Measurements from ENCODE around the gene TMEM107.
"Not testable (repeated sequence)": the region's sequence is repeated elsewhere in the genome, so short reads cannot be mapped to it uniquely, and the experiment has no call there.

TMEM107 gene

DNA sequence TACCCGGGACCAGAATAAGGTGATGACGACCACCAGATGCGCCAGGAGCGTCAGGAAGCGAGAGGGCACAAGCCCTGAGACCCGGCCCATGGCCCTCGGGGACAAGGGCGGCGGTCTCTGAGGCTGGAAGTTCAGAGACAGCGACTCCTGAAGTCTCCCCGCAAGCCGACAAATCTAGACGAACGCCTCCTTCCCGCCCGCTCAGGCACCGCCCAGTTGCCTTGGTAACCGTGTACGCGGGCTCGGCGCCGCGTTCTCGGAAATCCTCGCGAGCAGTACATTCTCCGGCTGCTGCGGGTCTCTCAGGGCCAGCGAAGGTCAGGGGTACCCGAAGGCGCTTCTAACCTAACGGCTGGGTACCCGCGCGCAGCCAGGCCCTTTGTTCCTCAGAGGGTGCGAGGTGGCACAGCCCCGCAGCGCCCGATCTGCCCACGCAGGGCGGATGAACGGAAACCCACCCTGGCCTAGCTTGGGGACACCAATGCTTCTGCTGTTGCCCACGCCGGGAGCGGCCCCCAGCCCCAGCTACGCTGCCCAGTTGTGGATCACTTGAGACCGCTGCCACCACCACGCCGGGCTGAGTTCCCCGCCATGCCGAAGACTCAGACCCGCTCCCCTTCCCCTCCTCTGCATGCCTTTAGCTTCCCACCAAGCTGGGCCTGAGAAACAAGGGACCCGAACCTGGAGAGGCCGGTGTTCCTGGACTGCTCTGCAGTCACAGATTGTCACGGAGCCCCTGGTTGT is at the start of gene TMEM107:
TSS of gene TMEM107 (minus strand) at position 184 of the 744 bp plus-strand sequence. CDS start at position 90, 94 bp downstream.
- DNase-seq (ENCODE audit: low read depth), result peak; percentile 77

DNA sequence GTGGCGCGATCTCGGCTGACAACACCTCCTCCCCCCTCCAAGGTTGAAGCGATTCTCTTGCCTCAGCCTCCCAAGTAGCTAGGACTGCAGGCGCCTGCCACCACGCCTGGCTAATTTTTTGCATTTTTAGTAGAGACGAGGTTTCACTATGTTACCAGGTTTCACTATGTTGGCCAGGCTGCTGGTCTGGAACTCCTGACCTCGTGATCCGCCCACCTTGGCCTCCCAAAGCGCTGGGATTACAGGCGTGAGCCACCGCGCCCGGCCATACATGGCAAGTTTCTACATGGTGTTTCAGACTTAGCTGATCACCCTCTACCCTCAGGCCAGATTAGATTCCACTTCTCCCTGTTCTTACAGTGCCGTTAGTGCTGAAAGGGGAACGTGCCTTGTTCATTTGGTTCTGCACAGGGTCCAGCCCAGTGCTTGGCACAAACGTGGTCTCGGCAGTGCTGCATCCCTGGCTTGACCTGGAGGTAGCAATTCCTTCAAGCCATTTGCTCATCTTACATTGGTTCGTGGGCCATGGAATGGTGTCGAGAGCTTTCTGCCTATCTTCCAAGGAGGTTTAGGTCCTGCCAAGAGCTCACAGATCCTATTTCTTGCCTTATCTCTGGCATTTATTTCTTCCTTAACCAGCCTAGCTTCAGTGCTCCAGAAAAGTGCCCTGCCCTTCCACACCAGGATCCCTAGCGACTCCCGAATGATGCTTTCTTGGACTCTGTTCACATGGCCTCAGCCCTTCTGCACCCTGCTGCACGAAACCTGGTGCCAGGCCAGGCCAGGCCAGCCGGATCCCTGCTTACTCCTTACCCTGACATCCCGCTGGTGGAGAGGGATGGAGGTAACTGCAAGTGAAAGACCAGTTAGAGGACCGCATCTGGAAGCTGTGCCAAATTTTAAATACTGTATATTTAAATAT is 49.0 kb upstream of the TMEM107 start:
- no peak for DNase-seq (ENCODE audit: low read depth)

DNA sequence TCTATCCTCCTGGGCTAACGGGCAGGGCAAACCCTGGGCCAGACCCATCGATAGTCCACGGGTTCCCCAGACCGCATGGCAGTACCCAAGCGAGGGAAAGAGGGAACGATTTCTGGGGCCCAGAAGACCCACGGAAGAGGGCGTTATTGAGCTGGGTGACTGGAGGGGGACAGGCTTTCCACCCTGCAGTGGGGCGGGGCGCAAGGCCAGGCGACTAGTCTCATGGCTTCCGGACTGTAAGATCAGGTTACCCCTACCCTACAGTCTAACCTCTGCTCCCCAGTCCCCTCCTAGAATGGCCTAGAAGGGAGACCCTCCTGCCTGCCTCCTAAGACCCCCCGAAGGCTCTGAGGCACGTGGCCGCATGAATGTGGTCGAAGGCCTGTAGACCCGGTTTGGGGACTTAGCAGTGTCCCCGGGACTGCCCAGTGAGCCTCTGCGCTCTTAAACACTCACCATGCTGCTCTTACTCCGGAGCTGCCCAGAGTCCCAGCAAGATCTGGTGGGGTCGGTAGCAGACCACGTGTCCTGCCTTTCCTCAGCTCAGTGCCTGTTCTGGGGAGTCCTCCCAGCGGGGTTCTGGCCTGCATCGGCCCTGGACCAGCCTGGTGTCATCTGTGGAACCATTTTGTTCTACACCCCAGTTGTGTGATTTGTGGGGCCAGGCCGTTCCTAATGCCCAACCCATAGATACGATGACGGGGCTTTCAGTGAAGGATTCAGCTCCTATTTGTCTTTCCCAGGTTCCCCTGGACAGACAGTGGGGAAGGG is 47.4 kb upstream of the TMEM107 start:
- peak; percentile 63 for DNase-seq (ENCODE audit: low read depth)

DNA sequence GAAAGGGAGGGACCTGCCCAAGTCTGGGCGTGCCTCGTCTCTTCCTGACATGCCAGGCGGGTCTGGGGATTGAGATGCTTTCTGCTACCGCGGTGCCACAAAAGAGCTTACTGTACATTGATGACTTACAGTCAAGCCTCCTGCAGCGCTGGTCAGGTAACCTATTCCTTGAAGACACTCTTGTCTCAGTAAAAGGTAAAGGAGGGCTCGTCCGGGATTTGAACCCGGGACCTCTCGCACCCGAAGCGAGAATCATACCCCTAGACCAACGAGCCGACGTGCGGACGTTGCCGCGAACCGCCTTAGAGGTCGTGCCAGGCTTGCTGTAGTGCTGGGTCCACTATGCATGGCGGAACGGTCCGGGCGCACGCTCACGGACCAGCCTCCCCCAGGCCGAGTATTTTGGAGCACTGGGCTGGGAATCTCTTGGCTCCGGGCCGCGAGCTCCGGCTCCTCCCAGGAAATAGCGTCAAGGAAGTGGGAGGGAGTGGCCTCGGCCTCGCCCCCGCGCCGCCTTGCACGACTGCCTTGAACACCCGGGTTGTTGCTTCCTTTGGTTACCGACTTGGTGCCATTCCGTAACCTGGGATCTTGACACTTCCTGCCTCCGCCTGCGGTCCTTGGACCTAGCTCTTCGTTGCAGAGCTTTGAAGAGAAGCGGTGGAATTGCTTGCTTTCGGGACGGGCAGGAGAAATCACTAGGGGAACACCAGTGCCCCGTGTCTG is 46.6 kb upstream of the TMEM107 start:
- peak; percentile 96 for DNase-seq (ENCODE audit: low read depth)

DNA sequence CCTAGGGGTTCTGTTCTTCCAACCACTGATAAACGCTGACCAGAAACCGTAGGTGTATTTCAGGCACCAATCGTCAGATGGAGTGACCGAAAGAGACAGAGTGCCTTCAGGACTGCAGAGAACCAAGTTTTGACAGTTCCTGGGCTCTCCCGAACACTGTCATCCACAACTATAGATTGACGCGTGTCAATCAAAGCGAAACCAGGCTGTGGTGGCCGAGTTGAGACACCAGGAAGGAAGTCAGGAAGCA is 46.1 kb upstream of the TMEM107 start:
- DNase-seq (ENCODE audit: low read depth), result no peak

DNA sequence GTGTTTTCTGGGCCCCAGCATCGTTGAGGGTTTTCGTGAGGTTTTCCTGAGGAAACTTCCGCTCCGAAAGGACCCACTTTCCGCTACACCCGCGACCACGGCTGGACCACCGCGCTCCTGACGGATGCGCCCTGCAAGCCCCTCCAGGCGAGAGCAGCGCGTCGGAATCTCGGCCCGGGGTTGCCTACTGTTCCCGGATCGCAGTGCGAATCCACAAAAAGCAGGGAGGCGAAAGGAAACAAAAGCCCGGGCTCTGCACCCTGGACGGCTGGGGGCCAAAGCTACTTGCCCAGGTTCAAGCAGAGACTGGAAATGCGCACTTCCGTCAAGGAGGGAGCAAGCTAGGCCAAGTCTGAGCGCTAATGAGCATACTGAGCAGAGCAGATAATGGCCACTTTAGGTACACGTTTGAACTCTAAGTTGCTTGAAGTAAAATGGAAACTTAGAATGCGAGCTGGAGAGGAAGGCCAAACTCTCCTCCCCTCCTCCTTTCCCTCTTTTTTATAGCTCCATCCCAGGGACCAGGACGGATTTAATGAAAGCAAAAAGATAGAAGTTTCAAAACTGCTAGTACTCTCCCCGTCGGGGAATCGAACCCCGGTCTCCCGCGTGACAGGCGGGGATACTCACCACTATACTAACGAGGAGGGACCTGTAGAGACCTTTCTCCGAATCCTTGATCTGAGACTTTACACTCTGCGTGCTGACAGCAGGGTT is 45.6 kb upstream of the TMEM107 start:
- peak; percentile 89 for DNase-seq (ENCODE audit: low read depth)

DNA sequence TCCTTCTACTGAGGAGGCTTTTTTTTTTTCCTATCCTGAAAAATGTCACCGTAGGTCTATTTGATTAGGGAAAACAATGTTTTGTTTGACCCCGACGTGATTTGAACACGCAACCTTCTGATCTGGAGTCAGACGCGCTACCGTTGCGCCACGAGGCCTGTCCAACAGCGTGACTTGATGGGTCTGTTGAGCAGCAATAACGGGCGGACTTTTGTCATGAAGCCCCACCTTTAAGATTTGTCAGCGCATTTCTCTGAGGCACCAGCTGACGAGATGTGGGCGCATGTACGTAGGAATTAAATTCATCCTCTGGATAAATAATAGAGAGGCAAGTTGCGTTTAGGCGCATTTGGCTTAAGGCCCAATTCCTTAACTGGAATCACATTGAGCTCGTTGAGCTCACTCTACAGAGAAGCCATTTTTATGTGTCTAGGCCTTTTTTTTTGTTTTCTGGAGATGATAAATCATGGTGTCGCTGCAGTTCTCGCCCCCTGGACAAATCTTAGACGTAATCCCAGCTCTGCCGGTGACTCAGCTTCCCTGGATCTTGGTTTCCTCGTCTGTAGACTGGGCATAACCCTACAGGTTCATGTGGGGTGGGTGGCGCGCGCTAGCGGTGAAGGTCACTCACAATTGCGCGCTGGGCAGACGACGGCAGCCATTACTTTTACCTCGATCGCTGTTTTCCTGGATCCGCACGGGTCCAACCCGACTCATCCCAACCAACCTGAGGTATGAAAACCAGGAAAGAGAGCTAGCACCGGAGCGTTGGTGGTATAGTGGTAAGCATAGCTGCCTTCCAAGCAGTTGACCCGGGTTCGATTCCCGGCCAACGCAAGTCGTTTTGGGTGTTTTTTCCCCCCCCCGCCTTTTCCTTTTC is 44.8 kb upstream of the TMEM107 start:
- DNase-seq (ENCODE audit: low read depth), result peak; percentile 90

DNA sequence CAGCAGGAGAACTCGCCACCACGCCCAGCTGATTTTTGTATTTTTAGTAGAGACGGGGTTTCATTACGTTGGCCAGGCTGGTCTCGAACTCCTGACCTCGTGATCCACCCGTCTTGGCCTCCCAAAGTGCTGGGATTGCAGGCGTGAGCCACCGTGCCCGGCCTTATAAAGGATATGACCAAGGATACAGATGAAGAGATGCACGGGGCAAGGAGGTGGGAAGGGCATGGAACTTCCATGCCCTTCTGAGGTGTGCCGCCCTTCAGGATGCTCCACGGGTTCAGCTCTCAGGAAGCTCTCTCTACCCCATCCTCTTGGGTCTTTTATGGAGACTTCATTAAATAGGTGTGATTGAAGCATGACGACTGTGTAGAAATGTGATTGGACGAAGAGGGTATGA is 37.8 kb upstream of the TMEM107 start:
- not testable (repeated sequence) for DNase-seq (ENCODE audit: low read depth)

DNA sequence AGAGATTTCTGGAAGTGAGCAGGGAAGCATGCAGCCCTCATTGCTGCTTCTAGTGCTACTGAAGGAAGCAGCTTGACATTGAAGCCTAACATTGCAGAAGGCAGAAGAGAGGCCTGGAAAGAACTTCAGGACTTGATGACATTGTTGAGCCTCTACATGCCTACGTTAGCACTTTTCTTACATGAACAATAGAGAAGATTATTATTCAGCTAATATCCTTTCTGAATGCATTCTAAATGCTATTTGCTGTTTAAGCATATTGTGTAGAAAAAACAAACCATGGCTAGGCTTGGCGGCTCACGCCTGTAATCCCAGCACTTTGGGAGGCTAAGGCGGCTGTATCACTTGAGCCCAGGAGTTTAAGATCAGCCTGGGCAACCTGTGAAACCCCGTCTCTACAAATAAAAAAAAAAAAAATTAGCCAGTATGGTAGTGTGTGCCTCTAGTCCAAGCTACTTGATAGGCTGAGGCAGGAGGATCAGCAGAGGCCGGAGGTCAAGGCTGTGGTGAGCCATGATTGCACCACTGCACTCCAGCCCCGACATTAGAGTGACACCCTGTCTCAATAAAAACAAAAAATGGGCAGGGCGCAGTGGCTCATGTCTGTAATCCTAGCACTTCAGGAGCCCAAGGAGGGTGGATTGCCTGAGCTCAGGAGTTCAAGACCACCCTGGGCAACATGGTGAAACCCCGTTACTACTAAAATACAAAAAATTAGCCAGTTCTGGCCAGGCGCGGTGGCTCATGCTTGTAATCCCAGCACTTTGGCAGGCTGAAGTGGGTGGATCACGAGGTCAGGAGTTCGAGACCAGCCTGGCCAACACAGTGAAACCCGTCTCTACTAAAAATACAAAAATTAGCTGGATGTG is 36.4 kb upstream of the TMEM107 start:
- DNase-seq (ENCODE audit: low read depth), result no peak

DNA sequence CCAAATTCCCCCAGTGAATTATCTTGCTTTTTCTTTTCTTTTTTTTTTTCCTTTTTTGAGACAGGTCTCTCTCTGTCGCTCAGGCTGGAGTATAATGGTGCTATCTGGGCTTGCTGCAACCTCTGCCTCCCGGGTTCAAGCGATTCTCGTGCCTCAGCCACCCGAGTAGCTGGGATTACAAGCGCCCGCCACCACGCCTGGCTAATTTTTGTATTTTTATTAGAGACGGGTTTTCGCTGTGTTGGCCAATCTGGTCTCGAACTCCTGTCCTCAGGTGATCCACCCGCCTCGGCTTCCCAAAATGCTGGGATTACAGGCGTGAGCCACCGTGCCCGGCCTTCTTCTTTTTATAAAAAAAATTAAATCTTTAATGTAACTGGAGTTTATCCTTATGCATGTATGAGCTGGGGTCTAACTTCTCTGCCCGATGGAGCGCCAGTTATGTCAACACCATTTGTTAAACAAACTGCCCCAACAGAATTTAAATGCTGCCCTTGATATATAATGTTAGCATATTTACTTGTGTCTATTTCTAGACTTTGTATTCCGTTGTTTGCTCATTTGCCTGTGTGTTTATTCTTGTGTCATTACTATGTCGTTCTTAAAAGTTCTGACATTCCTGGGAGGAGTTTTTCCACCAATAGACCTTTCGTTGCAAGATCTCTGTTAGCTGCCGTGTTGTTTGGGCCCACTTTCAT is 34.7 kb upstream of the TMEM107 start:
- DNase-seq (ENCODE audit: low read depth), result no peak

DNA sequence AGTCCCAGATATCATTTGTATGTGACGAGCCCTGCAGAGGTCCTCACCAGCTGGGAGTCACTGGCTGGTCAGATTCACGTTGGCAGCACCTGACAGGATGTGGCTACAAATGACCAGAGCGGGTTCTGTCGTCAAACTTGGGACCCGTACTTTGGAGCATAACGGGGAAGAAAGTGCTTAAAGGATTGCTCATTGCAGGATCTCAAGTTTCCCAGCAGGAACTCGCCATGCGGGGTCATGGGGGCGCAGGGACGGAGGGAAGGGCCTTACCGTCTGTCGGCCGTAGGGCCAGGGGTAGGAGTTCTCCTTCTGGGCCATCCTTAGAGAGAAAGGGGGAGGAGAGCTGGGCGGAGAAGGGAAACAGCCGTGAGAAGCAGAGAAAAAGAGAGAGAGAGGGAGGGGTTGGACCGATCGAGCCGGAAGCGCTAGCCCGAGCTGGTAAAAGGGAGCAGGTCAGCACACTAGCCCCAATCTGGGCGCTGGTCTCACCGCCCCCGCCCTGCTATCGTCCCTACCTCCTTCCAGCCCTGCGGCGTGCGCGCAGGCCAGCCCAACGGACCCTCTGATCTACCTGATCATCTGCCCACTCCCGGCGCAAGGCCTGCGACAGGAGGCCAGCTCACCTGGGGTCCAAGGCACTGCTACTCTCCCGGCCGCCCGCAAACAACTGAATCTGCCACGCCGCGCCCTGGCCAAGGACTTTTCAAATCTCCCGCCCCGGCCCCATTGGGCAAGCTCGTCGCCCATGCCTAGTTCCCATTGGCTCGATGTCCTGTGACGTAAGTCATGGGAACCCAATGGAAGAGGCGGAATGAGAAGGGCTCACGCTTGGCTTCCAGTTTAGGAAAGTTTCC is 34.0 kb upstream of the TMEM107 start, which contains the start of gene AURKB:
TSS of gene AURKB (minus strand) at position 669 of the 854 bp plus-strand sequence. CDS start at position 318, 351 bp downstream.
- peak; percentile 96 for DNase-seq (ENCODE audit: low read depth)

DNA sequence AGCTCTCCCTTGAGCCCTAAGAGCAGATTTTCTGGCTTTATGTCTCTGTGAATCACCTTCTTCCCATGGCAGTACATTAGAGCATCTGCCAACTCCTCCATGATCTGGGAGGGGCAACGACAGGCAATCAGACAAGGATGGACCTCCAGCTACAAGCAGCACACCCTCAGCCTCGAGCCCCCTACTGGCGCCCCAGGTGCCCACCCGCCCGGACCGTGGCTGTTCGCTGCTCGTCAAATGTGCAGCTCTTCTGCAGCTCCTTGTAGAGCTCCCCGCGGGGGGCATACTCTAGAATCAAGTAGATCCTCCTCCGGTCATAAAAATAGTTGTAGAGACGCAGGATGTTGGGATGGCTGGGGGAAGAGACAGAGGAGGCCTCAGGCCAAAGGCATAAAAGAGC is 30.4 kb upstream of the TMEM107 start:
- no peak for DNase-seq (ENCODE audit: low read depth)

DNA sequence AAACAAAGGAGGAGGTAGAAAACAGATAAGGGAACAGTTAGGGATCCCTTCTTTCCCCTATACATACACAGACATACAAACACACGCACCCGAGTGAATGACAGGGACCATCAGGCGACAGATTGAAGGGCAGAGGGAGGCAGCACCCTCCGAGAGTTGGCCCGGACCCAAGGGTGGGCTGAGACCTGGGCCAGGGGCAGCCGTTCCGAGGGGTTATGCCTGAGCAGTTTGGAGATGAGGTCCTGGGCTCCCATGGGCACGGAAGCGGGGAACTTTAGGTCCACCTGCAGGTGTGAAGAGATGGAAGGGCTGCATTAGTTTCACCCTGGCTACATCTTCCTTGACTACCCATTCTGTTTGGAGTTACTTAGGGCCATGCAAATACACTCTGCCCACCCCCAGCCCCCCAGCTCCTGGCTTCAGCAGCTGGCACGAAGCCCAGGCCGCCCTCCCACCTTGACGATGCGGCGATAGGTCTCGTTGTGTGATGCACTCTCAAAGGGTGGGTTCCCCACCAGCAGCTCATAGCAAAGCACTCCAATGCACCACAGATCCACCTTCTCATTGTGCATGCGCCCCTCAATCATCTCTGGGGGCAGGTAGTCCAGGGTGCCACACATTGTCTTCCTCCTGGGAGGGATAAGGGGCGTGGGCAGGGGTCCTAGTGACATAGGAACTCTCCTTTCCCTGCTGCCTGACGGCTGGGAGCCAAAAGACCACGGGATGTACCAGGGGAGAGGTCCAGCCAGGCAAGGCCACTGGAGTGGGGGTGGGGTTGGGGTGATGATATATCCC is 28.8 kb upstream of the TMEM107 start:
- no peak for DNase-seq (ENCODE audit: low read depth)

DNA sequence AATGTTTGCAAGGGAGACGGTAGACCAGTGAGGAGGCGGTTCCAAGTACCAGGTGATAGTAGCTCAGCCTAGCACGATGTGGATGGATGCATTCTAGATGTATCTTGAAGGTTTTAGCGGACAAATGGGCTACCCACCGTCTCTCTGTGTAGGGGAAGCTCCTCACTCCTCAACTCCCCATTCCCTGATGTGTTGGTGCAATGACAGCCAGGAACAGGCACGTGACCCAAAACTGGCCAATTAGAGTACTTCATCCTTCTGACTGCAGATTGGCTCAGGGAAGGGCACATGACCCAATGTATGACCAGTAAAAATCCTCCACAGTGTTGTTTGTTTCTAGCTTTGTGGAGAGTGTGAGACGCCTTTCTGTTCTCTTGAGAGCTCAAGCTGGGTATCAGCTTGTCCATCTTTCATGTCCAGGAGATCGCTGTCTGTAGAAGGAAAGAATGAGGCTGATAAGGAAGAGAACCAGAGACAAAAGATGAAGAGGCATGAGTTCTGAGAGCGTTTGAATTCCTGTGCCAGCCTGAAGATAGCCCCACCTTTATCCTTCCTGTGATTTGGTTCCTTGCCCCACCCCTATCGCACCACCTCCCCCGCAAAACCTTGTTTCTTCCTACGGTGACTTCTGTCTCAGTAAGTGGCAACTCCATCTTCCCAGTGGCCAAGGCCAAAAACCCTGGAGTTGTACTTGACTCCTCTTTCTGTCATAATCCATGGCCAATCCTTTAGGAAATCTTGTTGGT is 16.1 kb upstream of the TMEM107 start:
- DNase-seq (ENCODE audit: low read depth), result peak; percentile 84

DNA sequence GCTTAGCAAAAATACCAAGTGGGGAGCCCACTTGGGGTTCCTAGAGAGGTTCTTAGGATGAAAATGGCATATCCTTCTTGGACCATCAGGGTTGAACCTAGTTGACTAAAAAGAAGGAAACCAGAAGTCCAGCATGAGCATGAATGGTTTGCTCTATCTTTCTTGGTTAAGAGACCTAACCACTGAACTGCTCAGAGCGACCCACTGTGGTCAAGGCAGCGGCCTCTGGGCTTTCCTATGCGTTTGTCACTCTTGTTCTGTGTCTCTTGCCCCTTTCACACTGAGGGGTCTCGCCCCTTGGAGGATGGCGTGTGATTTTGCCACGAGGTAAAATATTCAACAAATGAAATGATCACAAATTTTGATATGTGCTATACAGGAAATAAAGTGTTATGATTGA is 14.3 kb upstream of the TMEM107 start:
- DNase-seq (ENCODE audit: low read depth), result no peak
